HEK293 (cell line): ENCODE data around the gene RGS12.

ENCODE experiments used
- CTCF ChIP-seq: fragments of 450-650 bp; formaldehyde crosslinking; IDR thresholded peaks from 2 replicates; pipeline ENCODE4 v1.5.1; 2016; ENCODE audit warnings: missing biosample characterization, missing genetic modification characterization
- HOXA7 ChIP-seq: sonication (generic); formaldehyde crosslinking; IDR thresholded peaks from 2 replicates; pipeline ENCODE4 v1.8.1; 2022; ENCODE audit warnings: missing genetic modification reagents, borderline replicate concordance
- ZBTB7A ChIP-seq: fragments of 450-650 bp; formaldehyde crosslinking; IDR thresholded peaks from 2 replicates; pipeline ENCODE4 v1.5.1; 2016; ENCODE audit warnings: low read depth, missing biosample characterization, missing genetic modification characterization
- ZFHX2 ChIP-seq: fragments of 450-650 bp; formaldehyde crosslinking; conservative IDR thresholded peaks from 2 replicates; pipeline ENCODE4 v1.5.1; 2016; ENCODE audit warnings: missing biosample characterization, missing genetic modification characterization
- ZNF416 ChIP-seq: fragments of 450-650 bp; formaldehyde crosslinking; IDR thresholded peaks from 2 replicates; pipeline ENCODE4 v1.5.1; 2016; ENCODE audit warnings: missing biosample characterization, missing genetic modification characterization

- TF ChIP-seq ZNF416 (tag by site-specific recombination) = no peak
- TF ChIP-seq CTCF = no peak
- no peak for TF ChIP-seq ZBTB7A (tag by site-specific recombination)
- TF ChIP-seq HOXA7 (CRISPR knock-in tag) = no peak
- no peak for TF ChIP-seq ZFHX2 (tag by site-specific recombination)
These were observed 43.2 kb downstream of the RGS12 start for GRCh38 chr4:3335982-3336381.
